ENCODE data around the gene AMER3. TPM values are rescaled to one million over a fixed set of nuclear protein-coding genes. Genes with fewer than 3 reads are reported as not detected.

The AMER3 gene
- total and polyA plus RNA-seq, 2 of the 8 experiments (the other 6 are each of a cell fraction or from before 2014, with no cell fraction given), result 0.15 to 0.19 TPM

- H3K4me3 ChIP-seq (ENCODE audit: extremely low read depth in 1 of 4, insufficient read depth in 2 of 4, low read depth in 3 of 4, low read length in 4 of 4), result no peak overlapping the region
- H3K9me3 ChIP-seq (ENCODE audit: insufficient read depth in 2 of 2, low read depth in 1 of 2, low read length in 1 of 2), result no peaks in the 10 kb centered on the region; a peak in 1 of 4 replicates
- no peak overlapping the region for H2BK120ac ChIP-seq (replicated peaks; ENCODE audit: low read depth, low read length)
- H2AFZ ChIP-seq (ENCODE audit: low read length), result no peak overlapping the region
- H4K8ac ChIP-seq (ENCODE audit: extremely low read depth, insufficient read depth, low read length), result no peak overlapping the region
- H3K4ac ChIP-seq (replicated peaks; ENCODE audit: insufficient read length, low read depth, low read length), result no peak overlapping the region
- no peak overlapping the region for H3K4me2 ChIP-seq (ENCODE audit: insufficient read depth in 1 of 2, low read depth in 2 of 2, low read length in 2 of 2)
- no peak overlapping the region for H2BK12ac ChIP-seq (ENCODE audit: low read depth, low read length)
- no peaks in the 10 kb centered on the region for H3K79me2 ChIP-seq (ENCODE audit: control insufficient read depth in 1 of 2, insufficient read depth in 2 of 2, low read length in 2 of 2)
- H4K20me1 ChIP-seq (replicated peaks in 1 of 2; ENCODE audit: control insufficient read depth in 1 of 2, insufficient read depth in 2 of 2, low read length in 2 of 2), result no peaks in the 10 kb centered on the region
- TF ChIP-seq CTCF (IDR thresholded peaks at IDR 0.05; ENCODE audit: control extremely low read depth in 1 of 3, insufficient read depth in 1 of 3, low read depth in 1 of 3, low read length in 3 of 3) (peak; percentile 21 to 40 (median 37); a peak in 3 of 4 replicates), RNF2 (IDR thresholded peaks at IDR 0.05; ENCODE audit: borderline replicate concordance, low read depth, low read length, missing control alignments, poor library complexity, severe bottlenecking) (no peak)
- no peak overlapping the region for H3K14ac ChIP-seq (ENCODE audit: insufficient read length)
- H2BK20ac ChIP-seq (ENCODE audit: low read length), result no peak overlapping the region
- H3K79me1 ChIP-seq (ENCODE audit: low read depth, low read length), result no peaks in the 10 kb centered on the region
- H3K27me3 ChIP-seq (replicated peaks in 1 of 4; ENCODE audit: control insufficient read depth in 3 of 4, extremely low read depth in 1 of 4, insufficient read depth in 3 of 4, low read length in 3 of 4), result no peaks in the 10 kb centered on the region
- H3K23ac ChIP-seq (ENCODE audit: insufficient read length), result no peak overlapping the region
- H3K4me1 ChIP-seq (replicated peaks in 1 of 4; ENCODE audit: control insufficient read depth in 3 of 4, insufficient read depth in 4 of 4, low read length in 3 of 4), result no peaks in the 10 kb centered on the region
- H4K91ac ChIP-seq (replicated peaks; ENCODE audit: insufficient read length, low read length), result no peak overlapping the region
- FAIRE-seq (no peak), DNase-seq (ENCODE audit: low read depth in 1 of 2, low spot score in 2 of 2) (no peak)
- no peak overlapping the region for H2BK15ac ChIP-seq (ENCODE audit: low read length)
- H3K27ac ChIP-seq (ENCODE audit: low read depth, low read length), result no peak overlapping the region
- H2AK5ac ChIP-seq (ENCODE audit: low read depth, low read length), result no peak overlapping the region
- POLR2A ChIA-PET (ENCODE audit: partially characterized antibody), result no interaction called here
- 84% methylated on average over 7 of the region's 7 CpGs; no CpG with 5 or more reads in 1 of the 2 experiments for WGBS, 2 experiments (ENCODE audit: extremely low coverage in 1 of 2, insufficient coverage in 1 of 2, insufficient read length in 1 of 2, insufficient replicate concordance in 2 of 2, low coverage in 1 of 2, low lambda C conversion rate in 2 of 2, missing lambda C conversion rate in 1 of 2)
- H3K23me2 ChIP-seq (ENCODE audit: low read depth, low read length), result no peaks in the 10 kb centered on the region
- CTCF ChIA-PET (ENCODE audit: partially characterized antibody), result interaction anchor here (0.8 to 2.8 kb wide), 3 partner anchors 13 to 153 kb away, joined by 3 to 6 read pairs (median 6); partner anchors contain the start of gene AMER3
- no peak overlapping the region for H2BK5ac ChIP-seq (ENCODE audit: low read depth, low read length)
- no peak overlapping the region for H3K9ac ChIP-seq (replicated peaks in 1 of 4; ENCODE audit: extremely low read depth in 1 of 4, low read depth in 3 of 4, low read length in 3 of 4)
- H3K18ac ChIP-seq (ENCODE audit: extremely low read depth, low read length), result no peak overlapping the region
- no peak overlapping the region for H4K5ac ChIP-seq (ENCODE audit: insufficient read length, low read depth, low read length)
- no peaks in the 10 kb centered on the region for H3K36me3 ChIP-seq (ENCODE audit: control insufficient read depth in 2 of 4, insufficient read depth in 4 of 4, low read length in 3 of 4)
- no peak overlapping the region for H3K56ac ChIP-seq (replicated peaks; ENCODE audit: insufficient read length, low read depth, low read length)
Observed at GRCh38 chr2:130767408-130767775, 12.1 kb downstream of the AMER3 start.

Data from H1 (cell line).